Stimulated activated CD4-positive, alpha-beta T cell treated with anti-CD3 and anti-CD28 coated beads, Interleukin-1b, Interleukin-23, amount 100 ng/mL, for 1 hour (primary cell): ENCODE measurements around the gene RCL1.
"Not testable (repeated sequence)": the region's sequence is repeated elsewhere in the genome, so short reads cannot be mapped to it uniquely, and the experiment has no call there.

Experiments
- DNase-seq, 2 donors: peaks; one replicate each; pipeline ENCODE4 v3.0.0-alpha.2; 2020; ENCODE audit warnings: low read depth in 2 of 2

The RCL1 gene

DNA sequence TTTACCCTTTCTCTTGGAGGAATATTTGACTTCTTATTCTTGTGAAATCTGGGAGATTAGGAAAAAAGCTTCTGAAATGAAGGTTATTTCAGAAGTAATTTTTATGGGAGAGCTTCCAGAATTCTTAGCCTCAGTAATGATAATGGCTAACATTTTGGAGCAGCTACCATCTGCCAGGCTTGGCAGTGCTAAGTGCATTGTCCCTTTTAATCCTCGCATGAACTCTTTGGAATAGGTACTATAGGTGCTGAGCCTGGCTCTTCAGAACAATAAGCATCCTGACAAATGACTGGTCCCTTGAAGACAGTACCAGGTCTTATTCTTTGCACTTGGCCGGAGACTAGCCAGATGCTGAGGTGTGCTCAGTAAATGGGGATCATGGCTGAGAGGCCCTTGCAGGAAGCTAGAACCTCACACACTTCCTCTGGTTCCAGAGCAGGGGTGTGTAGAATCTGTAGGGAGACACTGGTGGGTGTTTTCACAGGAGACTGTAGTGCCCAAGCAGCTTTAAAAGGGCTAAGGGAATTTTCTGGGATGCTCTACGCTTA lies 90.7 kb downstream of the RCL1 start:
- no peak for DNase-seq

DNA sequence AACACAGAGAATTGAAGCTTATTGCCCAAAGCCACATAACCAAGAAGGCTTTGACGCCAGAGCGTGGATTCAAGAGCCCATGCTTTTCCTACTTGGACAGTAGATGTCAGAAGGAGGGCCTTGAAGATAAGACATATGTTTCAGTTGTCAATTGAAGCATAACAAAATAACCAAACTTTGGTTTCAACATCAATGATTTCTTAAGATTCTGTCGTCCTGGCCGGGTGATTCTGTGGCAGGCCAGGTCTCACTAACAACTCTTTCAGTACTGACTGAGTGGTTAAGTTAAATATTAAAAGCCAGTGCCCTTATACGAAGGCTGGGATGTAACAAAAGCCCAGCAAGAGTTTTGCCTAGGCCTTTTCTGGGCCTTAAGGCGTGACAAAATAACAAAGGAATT lies 94.0 kb downstream of the RCL1 start:
- no peak for DNase-seq

DNA sequence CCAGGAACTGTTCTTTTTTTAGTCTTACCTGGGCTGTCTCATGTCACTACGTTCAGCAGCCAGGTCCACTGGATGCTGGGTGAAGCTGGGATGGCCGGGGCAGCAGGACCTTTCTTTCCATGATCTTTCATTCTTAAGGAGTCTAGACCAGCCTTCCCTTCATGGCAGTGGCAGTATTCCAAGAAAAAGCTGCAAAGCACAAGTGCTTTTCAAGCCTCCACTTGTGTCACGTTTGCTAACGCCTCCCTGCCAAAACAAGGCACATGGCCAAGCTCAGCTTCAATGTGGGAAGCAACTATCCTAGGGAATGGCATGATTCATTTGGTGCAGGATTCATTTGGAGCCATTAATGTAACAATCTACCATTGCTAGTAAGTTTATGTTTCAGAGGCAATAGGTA lies 94.8 kb downstream of the RCL1 start:
- no peak for DNase-seq

DNA sequence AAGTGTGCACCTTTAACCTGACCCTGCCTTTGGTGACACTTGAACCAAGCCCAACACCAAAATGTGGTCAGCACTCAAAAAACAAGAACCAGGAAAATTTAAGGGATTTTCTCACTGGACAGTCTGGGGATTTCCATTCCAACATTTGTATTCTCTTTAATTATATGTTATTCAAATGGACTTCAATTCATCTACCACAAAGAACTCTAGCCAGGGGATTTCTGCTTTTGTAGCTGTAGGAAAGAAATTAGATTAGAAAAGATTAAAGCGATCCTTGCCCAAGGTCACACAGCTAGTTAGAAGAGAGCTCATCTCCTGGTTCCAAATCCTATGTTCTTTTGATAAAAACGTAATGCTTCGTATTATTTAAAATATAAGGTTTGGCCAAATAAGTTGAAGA lies 97.5 kb downstream of the RCL1 start:
- DNase-seq = no peak

DNA sequence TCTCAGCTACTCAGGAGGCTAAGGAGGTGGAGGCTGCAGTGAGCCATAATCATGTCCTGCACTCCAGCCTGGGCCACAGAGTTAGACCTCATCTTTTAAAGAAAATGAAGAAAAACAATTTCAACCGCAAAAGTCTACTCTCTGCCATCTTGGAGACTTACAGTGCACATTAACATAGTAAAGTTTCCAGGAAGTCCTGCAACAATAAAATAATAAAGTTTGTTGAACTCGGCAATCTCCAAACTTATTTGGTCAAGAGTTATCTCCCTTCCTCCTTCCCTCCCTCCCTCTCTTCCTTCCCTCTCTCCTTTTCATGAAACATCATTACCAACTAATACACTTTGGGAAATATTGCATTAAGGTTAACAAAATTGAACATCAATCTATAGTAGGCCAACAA lies 98.2 kb downstream of the RCL1 start:
- DNase-seq = no peak

DNA sequence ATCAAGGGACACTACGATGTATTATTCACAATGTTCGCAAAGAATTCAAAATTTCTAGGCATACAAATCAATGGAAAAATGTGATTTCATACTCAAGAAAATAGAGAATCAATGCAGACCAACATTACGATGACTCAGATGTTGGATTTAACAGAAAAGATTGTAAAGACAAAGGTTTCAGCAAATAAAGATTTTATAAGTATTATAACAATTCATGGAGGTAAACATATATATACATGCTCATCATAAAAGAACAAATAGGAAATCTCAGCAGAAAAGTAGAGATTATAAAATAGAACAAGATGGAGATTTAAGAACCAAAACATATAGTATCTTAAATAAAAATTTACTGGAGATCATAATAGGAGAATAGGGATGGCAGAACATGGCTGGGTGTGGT lies 98.9 kb downstream of the RCL1 start:
- no peak for DNase-seq

DNA sequence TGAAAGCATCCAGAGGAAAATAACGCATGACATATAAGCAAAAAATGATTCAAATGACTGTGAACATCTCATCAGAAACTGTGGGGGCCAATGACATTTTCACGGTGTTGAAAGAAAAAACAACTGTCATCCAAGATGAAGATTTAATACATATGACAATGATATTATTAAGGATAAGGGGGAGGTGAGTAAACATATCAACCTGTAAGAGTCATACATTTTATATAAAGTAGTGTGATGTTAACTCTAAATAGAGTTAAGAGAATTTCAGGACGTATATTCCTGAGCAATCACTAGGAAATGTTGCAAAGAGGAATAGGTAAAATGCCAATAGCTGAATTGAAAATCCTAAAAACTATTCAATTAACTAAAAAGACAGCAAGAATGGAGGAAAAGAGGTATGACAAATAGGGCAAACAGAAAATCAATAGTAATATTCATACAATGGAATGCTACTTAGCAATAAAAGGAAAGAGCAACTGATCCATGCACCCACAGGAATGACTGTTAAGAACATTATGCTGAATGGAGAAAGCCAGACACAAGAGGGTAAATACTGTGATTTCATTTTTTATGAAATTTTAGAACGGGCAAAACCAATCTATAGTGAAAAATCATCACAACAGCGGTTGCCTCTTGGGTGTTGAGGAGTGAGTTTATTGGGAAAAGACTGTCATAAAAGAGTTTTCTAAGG lies 99.9 kb downstream of the RCL1 start:
- DNase-seq = no peak

DNA sequence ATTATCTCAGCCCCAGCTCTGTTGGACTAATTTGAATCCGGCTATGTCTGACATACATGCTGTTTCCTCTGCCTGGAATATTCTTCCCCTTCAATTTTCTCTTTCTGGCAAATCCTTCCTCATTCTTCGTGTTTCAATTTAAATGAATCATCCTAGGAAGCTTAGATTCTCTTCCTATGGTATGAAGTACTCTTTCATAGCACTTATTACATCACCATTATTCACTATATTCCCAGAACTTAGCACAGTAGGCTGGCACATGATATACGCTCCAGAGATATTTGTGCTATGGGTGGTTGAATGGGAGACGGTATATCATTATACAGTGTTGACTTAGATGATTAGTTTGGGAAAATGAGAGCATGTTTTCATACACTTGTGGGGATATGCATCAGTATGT lies 101.3 kb downstream of the RCL1 start:
- DNase-seq = no peak

DNA sequence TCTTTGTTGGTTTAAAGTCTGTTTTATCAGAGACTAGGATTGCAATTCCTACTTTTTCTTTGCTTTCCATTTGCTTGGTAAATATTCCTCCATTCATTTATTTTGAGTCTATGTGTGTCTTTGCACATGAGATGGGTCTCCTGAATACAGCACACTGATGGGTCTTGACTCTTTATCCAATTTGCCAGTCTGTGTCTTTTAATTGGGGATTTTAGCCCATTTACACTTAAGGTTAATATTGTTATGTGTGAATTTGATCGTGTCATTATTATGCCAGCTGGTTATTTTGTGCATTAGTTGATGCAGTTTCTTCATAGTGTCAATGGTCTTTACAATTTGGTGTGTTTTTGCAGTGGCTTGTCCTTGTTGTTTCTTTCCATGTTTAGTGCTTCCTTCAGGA lies 107.1 kb downstream of the RCL1 start:
- DNase-seq = not testable (repeated sequence)

DNA sequence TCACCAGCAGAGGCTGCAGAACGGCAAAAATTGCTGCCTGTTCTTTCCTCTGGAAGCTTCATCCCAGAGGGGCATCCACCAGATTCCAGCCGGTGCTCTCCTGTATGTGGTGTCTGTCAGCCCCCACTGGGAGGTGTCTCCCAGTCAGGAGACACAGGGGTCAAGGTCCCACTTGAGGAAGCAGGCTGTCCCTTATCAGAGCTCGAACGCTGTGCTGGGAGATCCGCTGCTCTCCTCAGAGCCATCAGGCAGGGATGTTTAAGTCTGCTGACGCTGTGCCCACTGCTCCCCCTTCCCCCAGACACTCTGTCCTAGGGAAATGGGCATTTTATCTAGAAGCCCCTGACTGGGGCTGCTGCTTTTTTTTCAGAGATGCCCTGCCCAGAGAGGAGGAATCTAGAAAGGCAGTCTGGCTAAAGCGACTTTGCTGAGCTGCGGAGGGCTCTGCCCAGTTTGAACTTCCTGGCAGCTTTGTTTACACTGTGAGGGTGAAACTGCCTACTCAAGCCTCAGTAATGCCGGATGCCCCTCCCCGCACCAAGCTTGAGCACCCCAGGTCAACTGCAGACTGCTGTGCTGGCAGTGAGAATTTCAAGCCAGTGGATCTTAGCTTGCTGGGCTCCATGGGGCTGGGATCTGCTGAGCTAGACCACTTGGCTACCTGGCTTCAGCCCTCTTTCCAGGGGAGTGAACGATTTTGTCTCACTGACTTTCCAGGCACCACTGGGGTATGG lies 108.8 kb downstream of the RCL1 start:
- DNase-seq = not testable (repeated sequence)

DNA sequence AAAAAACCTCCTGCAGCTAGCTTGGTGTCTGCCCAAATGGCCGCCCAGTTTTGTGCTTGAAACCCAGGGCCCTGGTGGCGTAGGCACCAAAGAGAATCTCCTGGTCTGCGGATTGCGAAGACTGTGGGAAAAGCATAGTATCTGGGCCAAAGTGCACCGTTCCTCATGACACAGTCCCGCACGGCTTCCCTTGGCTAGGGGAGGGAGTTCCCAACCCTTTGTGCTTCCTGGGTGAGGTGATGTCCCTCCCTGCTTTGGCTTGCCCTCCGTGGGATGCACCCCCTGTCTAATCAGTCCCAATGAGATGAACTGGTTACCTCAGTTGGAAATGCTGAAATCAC lies 109.4 kb downstream of the RCL1 start:
- no peak for DNase-seq

DNA sequence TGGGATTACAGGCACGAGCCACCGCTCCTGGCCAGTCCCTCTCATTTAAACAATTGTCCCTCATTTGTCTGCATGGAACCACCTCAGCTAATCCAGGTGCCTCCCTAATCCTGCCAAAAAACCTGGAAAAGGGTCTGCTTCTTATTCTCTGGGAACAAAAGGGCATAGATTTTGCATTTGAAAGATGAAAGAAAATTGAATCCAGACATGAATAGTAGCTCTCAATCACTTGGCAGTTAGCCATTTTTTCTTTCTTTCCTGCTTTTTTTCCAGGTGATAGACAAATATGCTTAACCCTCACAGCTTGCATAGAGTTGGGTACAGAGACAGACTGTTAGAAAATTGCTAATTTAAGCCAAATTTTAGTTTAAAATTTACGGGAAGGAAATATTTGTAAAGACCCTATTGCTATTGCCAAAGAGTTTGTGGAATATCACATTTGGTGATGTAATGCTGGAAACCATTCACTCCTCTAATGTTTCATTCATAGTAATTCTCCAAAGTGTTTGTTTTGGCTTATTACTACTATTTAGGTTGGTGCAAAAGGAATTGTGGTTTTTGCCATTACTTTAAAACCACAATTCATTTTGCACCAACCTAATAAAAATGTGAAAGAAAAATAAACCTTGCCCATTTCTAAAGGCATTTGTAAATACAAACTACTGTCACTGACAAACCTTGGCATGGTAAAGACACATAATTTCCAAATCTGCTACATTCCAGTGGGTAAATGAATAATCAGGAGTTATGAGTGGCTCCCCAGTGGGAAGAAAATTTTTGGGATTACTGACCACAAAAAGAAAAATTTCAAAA lies 111.8 kb downstream of the RCL1 start:
- no peak for DNase-seq

DNA sequence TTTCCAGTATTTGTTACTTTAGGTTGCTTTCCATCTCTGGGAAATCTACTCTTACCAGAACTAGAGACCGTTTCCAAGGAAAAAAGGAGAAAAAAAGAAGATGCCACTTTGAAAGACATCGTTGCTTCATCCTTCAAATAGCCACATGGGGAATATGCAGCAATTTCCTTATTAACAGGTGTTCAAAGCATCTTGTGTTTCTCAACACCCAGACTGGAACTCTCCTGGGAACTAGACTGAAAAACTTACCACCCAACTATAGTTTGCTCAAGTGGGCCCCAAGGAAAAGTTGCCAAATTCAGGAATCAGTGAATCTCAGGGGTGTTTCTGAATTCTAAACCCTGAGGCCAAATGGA lies 112.4 kb downstream of the RCL1 start:
- DNase-seq = no peak
